CD4-positive, alpha-beta T cell (primary cell): ENCODE measurements around the gene METTL9. TPM values are rescaled to one million over a fixed set of nuclear protein-coding genes. Genes with fewer than 3 reads are reported as not detected.
"Not testable (repeated sequence)": the region's sequence is repeated elsewhere in the genome, so short reads cannot be mapped to it uniquely, and the experiment has no call there.

Source experiments
- ATAC-seq: fragments of 200-7000 bp; cut with Tn5 transposase; one replicate; pipeline ENCODE4 v1.10.0; 2022; ENCODE audit warnings: mild to moderate bottlenecking; ENCODE audit not compliant: poor library complexity
- CTCF ChIA-PET: fragments of 350-600 bp; sonication (Branson Sonifier 250); formaldehyde crosslinking; loops from one replicate; lab custom pipeline; 2021; ENCODE audit warnings: antibody characterized with exemption, inconsistent platforms; lab: Charles Lee
- POLR2A ChIA-PET: fragments of 350-600 bp; sonication (Branson Sonifier 250); formaldehyde crosslinking; loops from one replicate; lab custom pipeline; 2021; ENCODE audit warnings: antibody characterized with exemption, inconsistent platforms; lab: Charles Lee
- DNase-seq, 14 experiments: peaks; one replicate each; pipeline ENCODE4 v3.0.0-alpha.2; 2013 to 2020; ENCODE audit warnings: mixed read lengths in 2 of 14
- H3K27ac ChIP-seq, 2 donors: one replicate each; pipeline versions ENCODE4 v1.5.1 to v1.7.0; 2013; ENCODE audit warnings: low read length in 2 of 2, low read depth in 1 of 2, mild to moderate bottlenecking in 1 of 2
- H3K27me3 ChIP-seq, 2 experiments: 1 replicate in 1 of 2; 2 replicates in 1 of 2; pipeline versions ENCODE4 v1.6.1 to v1.7.0; 2013; ENCODE audit warnings: low read length in 2 of 2, control low read depth in 1 of 2, mild to moderate bottlenecking in 1 of 2, moderate library complexity in 1 of 2; ENCODE audit not compliant: insufficient read depth in 2 of 2, control insufficient read depth in 1 of 2
- H3K36me3 ChIP-seq: one replicate; pipeline ENCODE4 v1.6.1; 2013; ENCODE audit warnings: low read length, control low read depth; ENCODE audit not compliant: insufficient read depth
- H3K4me1 ChIP-seq: one replicate; pipeline ENCODE4 v1.6.1; 2013; ENCODE audit warnings: low read length, control low read depth; ENCODE audit not compliant: insufficient read depth
- H3K4me3 ChIP-seq: one replicate; pipeline ENCODE4 v1.5.1; 2013; ENCODE audit warnings: mild to moderate bottlenecking, low read length, moderate library complexity
- H3K9me3 ChIP-seq, 2 experiments: 1 replicate in 1 of 2; 2 replicates in 1 of 2; pipeline versions ENCODE4 v1.6.1 to v1.7.0; 2013; ENCODE audit warnings: low read length in 2 of 2, mild to moderate bottlenecking in 2 of 2, control low read depth in 1 of 2, moderate library complexity in 1 of 2; ENCODE audit not compliant: control insufficient read depth in 1 of 2, insufficient read depth in 1 of 2
- H3K27ac Mint-ChIP-seq: one replicate; pipeline ENCODE4 v1.8.0; 2020; ENCODE audit warnings: mixed read lengths
- H3K27me3 Mint-ChIP-seq: one replicate; pipeline ENCODE4 v1.8.0; 2021; ENCODE audit warnings: mixed read lengths
- H3K36me3 Mint-ChIP-seq: one replicate; pipeline ENCODE4 v1.8.0; 2021; ENCODE audit warnings: low read depth, mixed read lengths
- H3K4me1 Mint-ChIP-seq: one replicate; pipeline ENCODE4 v1.8.0; 2021; ENCODE audit warnings: low read depth, mixed read lengths
- H3K4me3 Mint-ChIP-seq: one replicate; pipeline ENCODE4 v1.8.0; 2020; ENCODE audit warnings: mild to moderate bottlenecking, mixed read lengths
- H3K9me3 Mint-ChIP-seq: one replicate; pipeline ENCODE4 v1.8.0; 2020; ENCODE audit warnings: mixed read lengths
- intact Hi-C, 2 experiments: fragments of 100-400 bp; cut with DNase I in 1 of 2; cut with micrococcal nuclease in 1 of 2; formaldehyde crosslinking; loops; one replicate each; pipeline versions ENCODE4 v1.15.1 to v1.9.0; 2023 to 2025; cut with DNase I, micrococcal nuclease
- total RNA-seq, 174 experiments: library from RNA in 2 of 174; stranded (reverse) in 2 of 174; gene quantifications; one replicate each; pipeline ENCODE4 v1.2.3 and lab custom pipeline; 2021 to 2026
- TF ChIP-seq, protein P1 (sequence below): fragments of 200-600 bp; IDR thresholded peaks from one replicate; pipeline ENCODE4 v1.8.0; 2022; ENCODE audit warnings: antibody characterized with exemption, mild to moderate bottlenecking

METTL9 gene
- total RNA-seq, 2 experiments from 2014 or later, result 78.4 to 86.7 TPM

GRCh38 chr16:21634216-21634615 is 34.8 kb downstream of the METTL9 start:
- no peak overlapping the region for H3K4me3 ChIP-seq
- ChIA-PET CTCF (no interaction called here), POLR2A (no interaction called here)
- Mint-ChIP-seq H3K27ac (no peak overlapping the region), H3K36me3 (peaks cover 59% of the 10 kb centered on the region), H3K4me3 (no peak overlapping the region), H3K9me3 (no peaks in the 10 kb centered on the region), H3K4me1 (peaks cover 18% of the 10 kb centered on the region), H3K27me3 (no peaks in the 10 kb centered on the region)
- peaks cover 17% of the 10 kb centered on the region for H3K36me3 ChIP-seq
- H3K4me1 ChIP-seq, result peaks cover 13% of the 10 kb centered on the region
- ATAC-seq (no peak), DNase-seq (no peak)
- peaks cover 0 to 7% of the 10 kb centered on the region in 2 experiments for H3K9me3 ChIP-seq
- TF ChIP-seq, protein P1, sequence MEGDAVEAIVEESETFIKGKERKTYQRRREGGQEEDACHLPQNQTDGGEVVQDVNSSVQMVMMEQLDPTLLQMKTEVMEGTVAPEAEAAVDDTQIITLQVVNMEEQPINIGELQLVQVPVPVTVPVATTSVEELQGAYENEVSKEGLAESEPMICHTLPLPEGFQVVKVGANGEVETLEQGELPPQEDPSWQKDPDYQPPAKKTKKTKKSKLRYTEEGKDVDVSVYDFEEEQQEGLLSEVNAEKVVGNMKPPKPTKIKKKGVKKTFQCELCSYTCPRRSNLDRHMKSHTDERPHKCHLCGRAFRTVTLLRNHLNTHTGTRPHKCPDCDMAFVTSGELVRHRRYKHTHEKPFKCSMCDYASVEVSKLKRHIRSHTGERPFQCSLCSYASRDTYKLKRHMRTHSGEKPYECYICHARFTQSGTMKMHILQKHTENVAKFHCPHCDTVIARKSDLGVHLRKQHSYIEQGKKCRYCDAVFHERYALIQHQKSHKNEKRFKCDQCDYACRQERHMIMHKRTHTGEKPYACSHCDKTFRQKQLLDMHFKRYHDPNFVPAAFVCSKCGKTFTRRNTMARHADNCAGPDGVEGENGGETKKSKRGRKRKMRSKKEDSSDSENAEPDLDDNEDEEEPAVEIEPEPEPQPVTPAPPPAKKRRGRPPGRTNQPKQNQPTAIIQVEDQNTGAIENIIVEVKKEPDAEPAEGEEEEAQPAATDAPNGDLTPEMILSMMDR, result no peak
- no peak overlapping the region for H3K27ac ChIP-seq
- intact Hi-C loops, result loop anchor here in 1 of 2 experiments (1.0 kb wide), 1 partner anchor 16 kb away; no protein-coding TSS in a partner anchor
- H3K27me3 ChIP-seq, result no peaks in the 10 kb centered on the region

DNA sequence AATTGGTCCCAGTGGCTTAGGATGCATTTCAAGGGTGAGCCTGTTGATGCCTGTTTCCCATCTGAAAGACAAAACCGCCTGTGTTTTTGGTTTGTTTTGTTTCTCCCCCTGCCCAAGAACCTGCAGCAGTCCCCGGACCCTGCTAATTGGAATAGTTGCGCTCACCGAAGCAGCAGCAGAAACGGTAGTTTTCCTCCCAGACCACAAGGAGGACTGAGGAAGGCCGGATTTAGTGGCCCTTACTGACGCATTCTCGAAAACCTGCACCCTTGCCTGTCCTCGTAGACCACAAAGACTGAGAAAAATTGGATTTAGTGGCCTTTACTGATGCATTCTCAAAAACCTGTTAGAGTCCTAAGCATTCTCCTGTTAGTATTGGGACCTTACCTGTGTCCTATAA is 36.3 kb downstream of the METTL9 start:
- H3K36me3 Mint-ChIP-seq, result peaks cover 50% of the 10 kb centered on the region
- H3K27me3 Mint-ChIP-seq, CTCF ChIA-PET, H3K4me3 Mint-ChIP-seq, H3K36me3 ChIP-seq, intact Hi-C loops, H3K9me3 Mint-ChIP-seq, DNase-seq, H3K27me3 ChIP-seq, H3K4me3 ChIP-seq, H3K27ac ChIP-seq, H3K27ac Mint-ChIP-seq, H3K9me3 ChIP-seq, ATAC-seq: not testable (repeated sequence)
- peaks cover 21% of the 10 kb centered on the region for H3K4me1 ChIP-seq
- POLR2A ChIA-PET, result interaction anchor here (1.1 kb wide), 1 partner anchor 14 kb away, joined by 3 read pairs; no protein-coding TSS in a partner anchor
- peaks cover 23% of the 10 kb centered on the region for H3K4me1 Mint-ChIP-seq

DNA sequence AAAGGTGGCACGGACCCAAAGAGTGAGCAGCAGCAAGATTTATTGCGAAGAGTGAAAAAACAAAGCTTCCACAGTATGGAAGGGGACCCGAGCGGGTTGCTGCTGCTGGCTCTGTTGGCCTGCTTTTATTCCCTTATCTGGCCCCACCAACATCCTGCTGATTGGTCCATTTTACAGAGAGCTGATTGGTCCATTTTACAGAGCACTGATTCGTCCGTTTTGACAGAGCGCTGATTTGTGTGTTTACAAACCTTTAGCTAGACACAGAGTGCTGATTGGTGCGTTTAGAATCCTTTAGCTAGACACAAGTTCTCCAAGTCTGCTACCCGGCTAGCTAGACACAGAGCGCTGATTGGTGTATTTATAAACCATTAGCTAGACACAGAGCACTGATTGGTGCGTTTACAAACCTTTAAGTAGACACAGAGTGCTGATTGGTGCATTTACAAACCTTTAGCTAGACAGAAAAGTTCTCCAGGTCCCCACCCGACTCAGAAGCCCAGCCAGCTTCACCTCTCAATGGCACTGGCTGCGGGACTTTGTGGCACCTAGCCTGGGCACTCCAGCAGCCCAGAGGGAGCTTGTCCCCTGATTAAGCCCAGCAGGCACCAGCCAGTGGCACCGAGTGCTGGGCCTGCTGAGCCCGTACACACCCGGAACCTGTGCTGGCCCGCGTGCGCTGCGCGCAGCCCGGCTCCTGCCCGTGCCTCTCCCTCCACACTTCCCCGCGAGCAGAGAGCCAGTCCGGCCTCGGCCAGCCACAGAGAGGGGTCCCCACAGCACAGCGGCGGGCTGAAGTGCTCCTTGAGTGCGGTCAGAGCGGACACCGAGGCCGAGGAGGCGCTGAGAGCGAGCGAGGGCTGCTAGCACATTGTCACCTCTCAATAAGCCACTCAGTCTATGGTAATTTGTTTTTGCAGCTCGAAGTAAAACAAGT is 37.9 kb downstream of the METTL9 start:
- Mint-ChIP-seq H3K4me3 (no peak overlapping the region), H3K27ac (peak overlapping the region; percentile 32), H3K36me3 (peaks cover 36% of the 10 kb centered on the region), H3K27me3 (no peaks in the 10 kb centered on the region), H3K4me1 (peaks cover 27% of the 10 kb centered on the region), H3K9me3 (no peaks in the 10 kb centered on the region)
- CTCF ChIA-PET, result interaction anchor here (1.3 to 12.8 kb wide), 4 partner anchors 9 to 53 kb away, joined by 3 to 90 read pairs (median 6); no protein-coding TSS in a partner anchor
- Histone ChIP-seq H3K27ac (no peak overlapping the region), H3K4me3 (no peak overlapping the region), H3K27me3 (no peaks in the 10 kb centered on the region), H3K4me1 (peaks cover 21% of the 10 kb centered on the region), H3K36me3 (peaks cover 6% of the 10 kb centered on the region), H3K9me3 (no peaks in the 10 kb centered on the region)
- intact Hi-C loops, result no loop called here
- TF ChIP-seq, protein P1, result no peak
- ATAC-seq (no peak), DNase-seq (no peak)
- POLR2A ChIA-PET, result interaction anchor here (1.0 to 1.3 kb wide), 3 partner anchors 8 to 32 kb away, joined by 3 to 5 read pairs (median 4); no protein-coding TSS in a partner anchor
